HG02759 (cell line): Measurements from ENCODE around the gene BCR.

Experiments used
- ATAC-seq: cut with Tn5 transposase; IDR thresholded peaks from one replicate; pipeline ENCODE4 v1.9.1; 2021; ENCODE audit warnings: mild to moderate bottlenecking, moderate library complexity; ENCODE audit not compliant: unreplicated experiment

The BCR gene

DNA sequence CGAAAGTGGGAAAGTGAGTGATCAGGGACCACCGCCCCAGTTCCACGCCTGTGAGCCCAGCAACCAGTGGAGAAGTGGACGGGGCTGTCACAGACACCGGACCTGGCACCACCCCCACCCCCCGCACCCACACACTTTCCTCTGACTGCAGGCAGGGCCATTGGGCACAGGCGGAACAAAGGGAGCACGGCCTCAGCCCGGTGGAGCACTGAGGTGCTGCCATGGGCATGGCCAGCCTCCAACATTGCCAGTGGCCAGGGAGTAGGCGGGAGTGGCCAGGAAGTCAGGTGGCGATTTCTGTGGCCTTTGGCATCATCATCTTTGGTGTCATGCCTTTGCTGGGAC is 78.5 kb downstream of the BCR start:
- no peak for ATAC-seq

GRCh38 chr22:23259916-23260644 is 79.8 kb downstream of the BCR start:
- ATAC-seq: no peak

GRCh38 chr22:23260645-23261581 is 80.6 kb downstream of the BCR start:
- no peak for ATAC-seq

GRCh38 chr22:23261900-23262450 is 81.7 kb downstream of the BCR start:
- no peak for ATAC-seq

DNA sequence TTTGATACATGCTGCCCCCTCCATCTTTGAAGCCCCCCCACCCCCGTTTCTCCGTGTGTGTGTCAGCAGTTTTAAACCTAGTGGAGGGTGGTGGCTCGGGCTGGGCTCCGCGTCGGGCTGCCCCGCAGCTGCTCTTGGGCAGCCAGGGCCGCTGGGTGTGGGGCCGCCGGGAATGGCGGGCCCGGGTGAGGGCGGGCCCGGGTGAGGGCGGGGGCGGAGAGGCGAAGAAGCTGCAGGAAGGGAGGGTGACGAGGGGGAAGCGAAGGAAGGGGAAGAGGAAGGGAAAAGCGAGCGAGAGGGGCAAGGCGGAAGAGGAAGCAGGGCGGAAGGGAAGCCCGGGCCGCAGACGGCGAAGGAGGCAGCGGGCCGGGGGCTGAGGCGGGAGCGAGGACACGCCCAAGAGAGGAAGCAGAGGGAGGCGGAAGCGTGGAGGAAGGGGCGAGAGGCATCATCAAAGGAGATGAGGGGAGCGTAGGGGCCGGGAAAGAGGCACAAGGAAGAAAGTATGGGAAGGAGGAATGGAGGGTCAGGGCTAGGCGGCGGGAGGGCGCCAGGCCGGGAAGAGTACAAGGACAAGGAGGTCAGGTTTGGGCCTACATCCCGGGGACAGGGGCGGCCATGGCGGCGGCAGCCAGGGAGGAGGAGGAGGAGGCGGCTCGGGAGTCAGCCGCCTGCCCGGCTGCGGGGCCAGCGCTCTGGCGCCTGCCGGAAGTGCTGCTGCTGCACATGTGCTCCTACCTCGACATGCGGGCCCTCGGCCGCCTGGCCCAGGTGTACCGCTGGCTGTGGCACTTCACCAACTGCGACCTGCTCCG is 82.4 kb downstream of the BCR start:
- ATAC-seq: no peak

DNA sequence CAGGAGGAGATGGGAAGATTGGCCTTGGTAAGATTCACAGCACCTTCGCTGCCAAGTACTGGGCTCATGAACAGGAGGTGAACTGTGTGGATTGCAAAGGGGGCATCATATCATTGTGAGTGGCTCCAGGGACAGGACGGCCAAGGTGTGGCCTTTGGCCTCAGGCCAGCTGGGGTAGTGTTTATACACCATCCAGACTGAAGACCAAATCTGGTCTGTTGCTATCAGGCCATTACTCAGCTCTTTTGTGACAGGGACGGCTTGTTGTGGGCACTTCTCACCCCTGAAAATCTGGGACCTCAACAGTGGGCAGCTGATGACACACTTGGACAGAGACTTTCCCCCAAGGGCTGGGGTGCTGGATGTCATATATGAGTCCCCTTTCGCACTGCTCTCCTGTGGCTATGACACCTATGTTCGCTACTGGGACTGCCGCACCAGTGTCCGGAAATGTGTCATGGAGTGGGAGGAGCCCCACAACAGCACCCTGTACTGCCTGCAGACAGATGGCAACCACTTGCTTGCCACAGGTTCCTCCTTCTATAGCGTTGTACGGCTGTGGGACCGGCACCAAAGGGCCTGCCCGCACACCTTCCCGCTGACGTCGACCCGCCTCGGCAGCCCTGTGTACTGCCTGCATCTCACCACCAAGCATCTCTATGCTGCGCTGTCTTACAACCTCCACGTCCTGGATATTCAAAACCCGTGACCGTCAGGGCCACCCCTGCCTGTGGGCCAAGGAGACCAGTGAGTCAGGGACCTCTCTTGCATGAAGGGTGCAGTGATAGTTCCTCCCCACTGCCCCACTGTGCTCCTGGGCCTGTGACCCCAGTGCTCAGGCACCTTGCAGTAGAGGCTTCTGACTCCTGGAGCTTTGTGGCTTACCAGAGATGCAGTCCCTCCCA is 83.6 kb downstream of the BCR start:
- no peak for ATAC-seq

GRCh38 chr22:23264610-23265367 is 84.5 kb downstream of the BCR start:
- no peak for ATAC-seq

- ATAC-seq: no peak
These were observed 85.0 kb downstream of the BCR start for GRCh38 chr22:23265368-23265700.

GRCh38 chr22:23266780-23267179 is 86.5 kb downstream of the BCR start:
- no peak for ATAC-seq

GRCh38 chr22:23267226-23268043 is 87.1 kb downstream of the BCR start:
- no peak for ATAC-seq

- ATAC-seq: no peak
These were observed 87.9 kb downstream of the BCR start for GRCh38 chr22:23268139-23268712.

DNA sequence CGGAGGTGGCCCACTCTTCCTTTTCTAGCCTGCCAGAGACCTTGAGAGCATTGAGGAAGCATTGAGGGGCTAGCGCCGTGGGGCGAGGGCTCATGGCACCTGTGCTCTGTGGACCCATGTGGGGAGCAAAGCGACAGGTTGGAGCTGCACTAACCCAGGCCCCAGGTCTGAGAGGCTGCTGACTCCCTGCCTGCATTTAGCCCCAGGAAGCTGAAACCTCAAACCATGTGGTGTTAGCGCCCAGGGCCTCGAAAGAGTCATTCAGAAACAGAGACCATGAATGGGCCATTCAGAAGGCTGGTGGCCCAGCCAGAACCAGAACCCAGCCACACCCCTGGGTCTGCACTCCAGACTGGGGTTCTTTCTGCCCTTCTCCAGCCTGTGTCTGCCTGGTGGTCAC is 88.6 kb downstream of the BCR start:
- ATAC-seq: no peak

DNA sequence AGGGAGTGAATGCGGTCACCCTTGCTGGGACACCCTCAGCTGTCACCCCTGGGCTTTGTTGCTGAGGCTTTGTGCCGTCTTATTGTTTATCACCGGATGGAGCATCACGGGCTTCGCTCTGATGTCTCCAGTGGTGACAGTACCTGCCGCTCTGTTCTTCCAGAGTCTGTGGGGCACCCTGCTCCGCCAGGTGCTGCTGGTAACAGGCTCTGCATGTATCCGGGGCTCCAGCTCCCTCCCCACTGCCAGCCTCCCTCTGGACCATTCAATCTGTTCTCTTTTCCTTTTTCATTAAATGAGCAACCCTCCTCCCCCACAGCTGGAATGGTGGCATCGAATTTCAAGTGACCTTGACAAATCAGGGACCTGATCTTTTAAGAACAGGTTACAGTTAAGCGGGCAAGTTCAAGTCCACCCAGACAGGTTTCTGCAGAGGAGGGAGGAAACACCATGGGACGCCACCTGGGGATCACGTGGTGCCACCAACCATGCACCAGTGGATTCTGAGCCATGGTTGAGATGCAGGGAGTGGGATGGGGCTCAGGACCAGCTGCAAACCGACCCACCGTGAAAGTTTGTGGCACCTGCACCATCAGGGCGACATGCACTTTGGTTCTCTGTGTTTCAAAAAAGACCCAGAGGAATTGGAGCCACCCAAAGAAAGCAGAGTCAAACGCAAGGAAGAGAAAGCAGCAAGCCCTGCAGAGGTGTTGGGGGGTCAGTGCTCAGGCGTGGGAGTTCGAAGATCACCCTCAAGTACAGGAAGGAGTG is 89.3 kb downstream of the BCR start:
- ATAC-seq: no peak

DNA sequence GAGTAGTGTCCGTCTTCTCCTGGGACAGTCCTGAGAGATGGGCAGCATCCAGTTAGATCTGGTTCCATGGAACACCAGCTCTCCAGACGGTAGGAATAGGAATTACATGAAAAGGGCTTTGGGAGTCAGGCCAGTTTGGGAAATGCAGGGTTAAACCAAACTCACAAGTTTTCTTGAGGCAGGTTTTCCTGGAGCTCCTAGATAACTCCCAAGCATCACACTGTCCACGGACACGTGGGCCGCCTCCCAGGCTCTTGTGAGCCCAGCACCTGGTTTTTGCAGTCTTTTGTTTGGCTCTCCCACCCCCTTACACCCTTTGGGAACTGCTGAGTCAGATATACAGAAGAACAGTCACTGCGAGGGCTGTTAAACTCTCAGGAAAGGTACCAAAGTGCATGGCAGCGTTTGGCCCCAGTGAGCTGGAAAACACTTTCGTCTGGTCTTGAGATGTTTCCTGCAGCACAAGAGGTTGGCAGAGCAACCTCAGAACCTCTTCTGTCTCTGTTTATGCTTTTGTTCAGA is 90.0 kb downstream of the BCR start:
- no peak for ATAC-seq

GRCh38 chr22:23270798-23271596 is 90.7 kb downstream of the BCR start:
- ATAC-seq: no peak

DNA sequence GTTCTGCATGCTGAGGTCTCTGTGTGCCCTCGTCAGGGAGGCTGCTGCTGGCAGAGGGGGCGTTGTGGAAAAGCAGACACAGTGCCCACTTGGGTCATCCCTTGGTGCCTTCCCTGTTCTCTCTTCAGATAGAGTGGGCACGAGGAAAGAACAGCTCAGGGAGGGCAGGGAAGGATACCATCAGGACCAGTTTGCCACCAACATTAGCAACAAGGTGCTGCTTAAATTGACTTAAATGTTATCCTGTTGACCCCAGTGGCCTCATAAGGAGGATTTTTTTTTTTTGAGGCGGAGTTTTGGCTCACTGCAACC is 91.2 kb downstream of the BCR start:
- ATAC-seq: no peak

DNA sequence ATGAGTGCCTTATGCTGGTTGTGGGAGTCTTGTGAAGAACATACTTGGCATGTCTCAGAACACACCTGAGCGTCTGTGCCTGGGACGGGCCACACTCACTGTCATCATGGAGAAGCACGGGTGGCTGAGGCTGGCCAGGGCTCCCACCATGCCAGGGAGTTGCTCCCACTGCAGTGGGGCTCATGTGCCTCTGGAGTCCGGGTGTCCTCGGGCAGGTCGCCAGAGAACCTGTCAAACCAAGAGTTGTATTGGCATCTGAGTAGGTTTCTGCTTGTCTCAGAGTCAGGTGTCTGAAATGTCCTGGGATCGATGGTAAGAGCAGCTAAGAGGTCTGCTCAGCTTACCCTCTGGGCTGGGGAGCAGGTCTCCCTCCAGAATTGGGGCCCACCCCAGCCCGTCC is 92.1 kb downstream of the BCR start:
- no peak for ATAC-seq
